Measurements from ENCODE around the gene HNF4A. TPM values are rescaled to one million over a fixed set of nuclear protein-coding genes. Genes with fewer than 3 reads are reported as not detected.
A peak's percentile ranks its signal among the peaks of the same experiment; 100 is the strongest.

Gene HNF4A
- total and polyA plus RNA-seq, 2 of the 13 experiments (the other 11 are each of a cell fraction or from before 2014, with no cell fraction given) = 80.9 to 169 TPM

DNA sequence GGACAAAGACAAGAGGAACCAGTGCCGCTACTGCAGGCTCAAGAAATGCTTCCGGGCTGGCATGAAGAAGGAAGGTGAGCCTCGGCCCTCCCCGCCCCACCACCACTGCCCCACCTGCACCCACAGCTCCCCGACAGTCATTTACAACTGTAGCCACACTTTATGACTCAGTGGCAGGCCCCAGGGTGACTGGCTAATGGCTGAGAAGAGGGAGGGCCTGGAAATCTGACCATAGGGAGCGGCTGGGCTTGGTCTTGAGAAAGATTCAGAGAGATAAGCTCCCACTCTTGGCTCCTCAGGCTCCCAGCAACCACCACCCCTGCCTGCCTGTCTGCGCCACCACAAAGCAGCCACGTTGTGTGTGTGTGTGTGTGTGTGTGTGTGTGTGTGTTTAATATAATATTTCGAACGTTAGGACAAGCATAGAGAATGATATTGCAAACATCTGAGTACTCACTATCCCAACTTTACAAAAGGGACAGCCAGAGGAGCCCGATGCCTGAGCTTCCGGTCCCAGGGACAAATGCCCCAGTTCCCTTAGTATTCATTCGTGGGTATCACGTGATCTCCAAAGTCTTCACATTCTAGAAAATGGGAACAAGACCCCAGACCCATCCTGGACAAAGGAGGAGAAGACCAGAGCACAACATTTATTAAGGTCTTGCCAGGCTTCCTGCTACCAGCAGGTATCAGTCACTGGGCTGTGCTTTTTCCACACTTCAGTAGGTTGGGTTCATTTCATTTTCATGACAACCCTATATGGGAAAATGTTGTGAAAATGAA lies 52.1 kb downstream of the HNF4A start (continued):
- peak; percentile 36 for TF ChIP-seq RBM39 (IDR thresholded peaks at IDR 0.05; ENCODE audit: low read depth, low read length, poor library complexity, severe bottlenecking)
- peak; percentile 0; the same call in 1 of the 2 replicates for TF ChIP-seq ZFX (CRISPR knock-in tag; IDR thresholded peaks at IDR 0.05; ENCODE audit: low read depth)
- no peak for TF ChIP-seq PLRG1 (conservative IDR thresholded peaks at IDR 0.05)
- peak; percentile 60 for TF ChIP-seq RBFOX2 (IDR thresholded peaks at IDR 0.05; ENCODE audit: low read depth, low read length)
- TF ChIP-seq ARHGAP35 (CRISPR knock-in tag; IDR thresholded peaks at IDR 0.05; ENCODE audit: borderline replicate concordance) = 0 out of 2 replicates have a peak, but pooled peaks have one; percentile 45
- no peak for TF ChIP-seq DNMT3B (CRISPR knock-in tag; conservative IDR thresholded peaks at IDR 0.05)
- peak; percentile 76 for TF ChIP-seq AGO2 (optimal IDR thresholded peaks at IDR 0.05; ENCODE audit: low read depth, low read length)
- TF ChIP-seq, protein P1, sequence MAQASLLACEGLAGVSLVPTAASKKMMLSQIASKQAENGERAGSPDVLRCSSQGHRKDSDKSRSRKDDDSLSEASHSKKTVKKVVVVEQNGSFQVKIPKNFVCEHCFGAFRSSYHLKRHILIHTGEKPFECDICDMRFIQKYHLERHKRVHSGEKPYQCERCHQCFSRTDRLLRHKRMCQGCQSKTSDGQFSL (CRISPR knock-in tag; IDR thresholded peaks at IDR 0.05) = no peak
- TF ChIP-seq ZNF737 (CRISPR knock-in tag; IDR thresholded peaks at IDR 0.05; ENCODE audit: borderline replicate concordance) = 0 out of 2 replicates have a peak, but pooled peaks have one; percentile 53
- TF ChIP-seq ZMYM4 (CRISPR knock-in tag; IDR thresholded peaks at IDR 0.05) = no peak
- TF ChIP-seq BORCS8-MEF2B (CRISPR knock-in tag; IDR thresholded peaks at IDR 0.05) = peak; percentile 69; the same call in 1 of the 2 replicates

DNA sequence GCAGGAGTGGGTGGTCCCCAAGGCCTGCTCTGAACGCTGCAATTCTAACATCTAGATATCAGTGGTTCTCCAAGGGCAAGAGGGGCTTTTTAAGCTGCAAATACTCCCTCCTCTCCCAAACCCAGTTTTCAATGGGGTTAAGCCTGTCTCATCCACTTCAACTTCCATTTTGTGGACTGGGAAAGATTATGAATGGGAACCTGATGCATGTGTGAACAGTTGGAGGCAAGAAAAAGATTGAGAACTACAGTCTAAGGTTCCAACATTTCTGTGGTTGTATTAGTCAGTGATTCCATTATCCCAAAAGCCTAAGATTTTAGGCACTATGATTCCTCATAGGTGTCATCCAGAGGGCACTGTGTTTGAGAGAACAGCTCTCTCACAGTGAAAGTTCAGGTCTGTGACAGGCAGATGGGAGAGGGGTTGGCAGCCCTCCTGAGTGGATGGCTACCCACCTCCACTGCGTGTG lies 53.7 kb downstream of the HNF4A start:
- Histone ChIP-seq H2AFZ (ENCODE audit: low read length) (no peak overlapping the region), H3K79me2 (ENCODE audit: insufficient read depth, low read length) (peaks cover 36% of the 10 kb centered on the region), H3K27ac (ENCODE audit: extremely low read length, insufficient read depth, low read length) (peak overlapping the region; percentile 55), H3K4me2 (ENCODE audit: low read depth, low read length) (no peak overlapping the region), H3K4me3 (replicated peaks in 1 of 3; ENCODE audit: insufficient read depth in 1 of 3, low read depth in 2 of 3, low read length in 3 of 3) (no peak overlapping the region), H3K36me3 (replicated peaks in 1 of 2; ENCODE audit: control insufficient read depth in 1 of 2, insufficient read depth in 2 of 2, low read length in 2 of 2) (peaks cover 56 to 68% of the 10 kb centered on the region in 2 experiments), H3K9me3 (ENCODE audit: low read length) (no peaks in the 10 kb centered on the region), H3K4me1 (ENCODE audit: insufficient read depth, low read length) (peaks cover 100% of the 10 kb centered on the region), H3K27me3 (ENCODE audit: control insufficient read depth in 1 of 2, insufficient read depth in 2 of 2, low read length in 2 of 2) (no peaks in the 10 kb centered on the region), H4K20me1 (ENCODE audit: insufficient read depth, low read length) (no peaks in the 10 kb centered on the region), H3K9ac (ENCODE audit: insufficient read depth, low read depth, low read length) (no peak overlapping the region)
- BruUV-seq (replicated peaks) = TSS peak; percentile 12
- in situ Hi-C loops (cut with HindIII; ENCODE audit: extremely low pct_ligation_motif_present, low pct_unique_long_range_greater_than_20kb) = no loop called here
- CTCF ChIA-PET (ENCODE audit: low intra/inter-chr PET ratio, low total read pairs) = no interaction called here
- ATAC-seq (no peak), DNase-seq (ENCODE audit: low spot score) (no peak), FAIRE-seq (no peak)
- 88% methylated on average over 2 of the region's 2 CpGs for WGBS (ENCODE audit: low lambda C conversion rate)
- intact Hi-C loops (cut with micrococcal nuclease; ENCODE audit: unreplicated experiment) = no loop called here
- POLR2A ChIA-PET = interaction anchor here (1.1 to 11.5 kb wide), 7 partner anchors 8 to 31 kb away, joined by 3 to 556 read pairs (median 101); no protein-coding TSS in a partner anchor
- TF ChIP-seq PCBP1 (IDR thresholded peaks at IDR 0.05; ENCODE audit: borderline replicate concordance, low read depth, low read length) (no peak), ZNF343 (CRISPR knock-in tag; IDR thresholded peaks at IDR 0.05) (no peak), TEAD3 (CRISPR knock-in tag; optimal IDR thresholded peaks at IDR 0.05; ENCODE audit: borderline replicate concordance) (peak; percentile 17), XRCC5 (optimal IDR thresholded peaks at IDR 0.05; ENCODE audit: low read length) (no peak), MZF1 (CRISPR knock-in tag; IDR thresholded peaks at IDR 0.05; ENCODE audit: borderline replicate concordance) (no peak)
- TF ChIP-seq, protein P2, sequence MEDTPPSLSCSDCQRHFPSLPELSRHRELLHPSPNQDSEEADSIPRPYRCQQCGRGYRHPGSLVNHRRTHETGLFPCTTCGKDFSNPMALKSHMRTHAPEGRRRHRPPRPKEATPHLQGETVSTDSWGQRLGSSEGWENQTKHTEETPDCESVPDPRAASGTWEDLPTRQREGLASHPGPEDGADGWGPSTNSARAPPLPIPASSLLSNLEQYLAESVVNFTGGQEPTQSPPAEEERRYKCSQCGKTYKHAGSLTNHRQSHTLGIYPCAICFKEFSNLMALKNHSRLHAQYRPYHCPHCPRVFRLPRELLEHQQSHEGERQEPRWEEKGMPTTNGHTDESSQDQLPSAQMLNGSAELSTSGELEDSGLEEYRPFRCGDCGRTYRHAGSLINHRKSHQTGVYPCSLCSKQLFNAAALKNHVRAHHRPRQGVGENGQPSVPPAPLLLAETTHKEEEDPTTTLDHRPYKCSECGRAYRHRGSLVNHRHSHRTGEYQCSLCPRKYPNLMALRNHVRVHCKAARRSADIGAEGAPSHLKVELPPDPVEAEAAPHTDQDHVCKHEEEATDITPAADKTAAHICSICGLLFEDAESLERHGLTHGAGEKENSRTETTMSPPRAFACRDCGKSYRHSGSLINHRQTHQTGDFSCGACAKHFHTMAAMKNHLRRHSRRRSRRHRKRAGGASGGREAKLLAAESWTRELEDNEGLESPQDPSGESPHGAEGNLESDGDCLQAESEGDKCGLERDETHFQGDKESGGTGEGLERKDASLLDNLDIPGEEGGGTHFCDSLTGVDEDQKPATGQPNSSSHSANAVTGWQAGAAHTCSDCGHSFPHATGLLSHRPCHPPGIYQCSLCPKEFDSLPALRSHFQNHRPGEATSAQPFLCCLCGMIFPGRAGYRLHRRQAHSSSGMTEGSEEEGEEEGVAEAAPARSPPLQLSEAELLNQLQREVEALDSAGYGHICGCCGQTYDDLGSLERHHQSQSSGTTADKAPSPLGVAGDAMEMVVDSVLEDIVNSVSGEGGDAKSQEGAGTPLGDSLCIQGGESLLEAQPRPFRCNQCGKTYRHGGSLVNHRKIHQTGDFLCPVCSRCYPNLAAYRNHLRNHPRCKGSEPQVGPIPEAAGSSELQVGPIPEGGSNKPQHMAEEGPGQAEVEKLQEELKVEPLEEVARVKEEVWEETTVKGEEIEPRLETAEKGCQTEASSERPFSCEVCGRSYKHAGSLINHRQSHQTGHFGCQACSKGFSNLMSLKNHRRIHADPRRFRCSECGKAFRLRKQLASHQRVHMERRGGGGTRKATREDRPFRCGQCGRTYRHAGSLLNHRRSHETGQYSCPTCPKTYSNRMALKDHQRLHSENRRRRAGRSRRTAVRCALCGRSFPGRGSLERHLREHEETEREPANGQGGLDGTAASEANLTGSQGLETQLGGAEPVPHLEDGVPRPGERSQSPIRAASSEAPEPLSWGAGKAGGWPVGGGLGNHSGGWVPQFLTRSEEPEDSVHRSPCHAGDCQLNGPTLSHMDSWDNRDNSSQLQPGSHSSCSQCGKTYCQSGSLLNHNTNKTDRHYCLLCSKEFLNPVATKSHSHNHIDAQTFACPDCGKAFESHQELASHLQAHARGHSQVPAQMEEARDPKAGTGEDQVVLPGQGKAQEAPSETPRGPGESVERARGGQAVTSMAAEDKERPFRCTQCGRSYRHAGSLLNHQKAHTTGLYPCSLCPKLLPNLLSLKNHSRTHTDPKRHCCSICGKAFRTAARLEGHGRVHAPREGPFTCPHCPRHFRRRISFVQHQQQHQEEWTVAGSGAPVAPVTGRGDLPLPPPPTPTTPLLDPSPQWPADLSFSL (CRISPR knock-in tag; IDR thresholded peaks at IDR 0.05) = no peak
